Measurements from ENCODE around the gene TMEM163.

Gene TMEM163

DNA sequence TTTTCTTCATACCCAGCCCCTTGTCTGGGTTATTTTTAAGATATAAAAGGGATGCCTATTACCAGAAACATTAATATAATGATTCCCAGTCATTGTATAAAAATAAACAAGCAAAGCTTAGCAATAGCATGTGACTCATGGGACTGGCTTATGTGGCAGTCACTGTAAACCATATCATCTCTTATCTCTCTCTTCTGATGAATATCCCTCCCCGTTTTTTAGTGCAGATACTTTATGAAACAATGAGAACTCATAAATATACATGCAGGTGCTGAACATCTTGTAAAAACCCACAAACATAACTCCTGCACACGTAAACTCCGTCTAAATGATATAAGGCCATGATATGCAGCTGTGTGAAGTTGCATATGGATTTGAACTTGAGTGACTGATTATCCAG, 310.0 kb downstream of the TMEM163 start:
- no peak for DNase-seq (ENCODE audit: low spot score)

GRCh38 chr2:134408386-134408785, 310.4 kb downstream of the TMEM163 start:
- DNase-seq (ENCODE audit: low spot score) = no peak

DNA sequence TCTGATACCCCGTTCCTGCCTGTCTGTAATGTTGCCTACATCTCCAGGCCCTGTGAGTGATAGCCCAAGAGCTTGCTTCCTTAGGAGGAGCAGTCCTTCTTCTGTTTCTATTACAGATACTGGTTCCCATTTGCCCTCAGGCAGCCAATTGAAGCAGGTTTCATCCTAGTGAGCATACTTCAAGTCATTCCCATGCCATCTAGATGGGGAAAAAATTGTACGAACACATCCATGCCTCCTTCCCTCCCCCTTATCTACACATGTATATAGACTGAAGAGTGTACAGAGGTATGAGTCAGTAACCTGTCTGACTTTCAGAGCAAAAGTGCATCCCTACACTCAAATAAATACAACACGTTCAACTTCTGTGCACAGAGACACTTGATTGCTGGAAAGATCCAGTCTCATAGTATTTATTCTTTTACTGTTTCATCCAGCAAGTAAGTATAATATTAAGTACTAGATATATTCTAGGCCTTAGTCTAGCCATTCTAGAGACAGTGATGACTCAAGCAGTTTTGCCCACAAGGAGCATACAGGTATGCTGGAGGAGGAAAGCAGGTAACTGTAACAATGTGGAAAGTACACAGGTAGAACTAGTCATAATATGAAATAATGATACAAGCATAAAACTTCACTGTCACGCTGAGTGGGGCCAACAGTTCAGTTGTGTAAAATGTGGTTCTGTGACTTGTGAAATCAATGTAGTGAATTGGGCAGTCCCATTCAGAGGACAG, 311.5 kb downstream of the TMEM163 start:
- no peak for DNase-seq (ENCODE audit: low spot score)

DNA sequence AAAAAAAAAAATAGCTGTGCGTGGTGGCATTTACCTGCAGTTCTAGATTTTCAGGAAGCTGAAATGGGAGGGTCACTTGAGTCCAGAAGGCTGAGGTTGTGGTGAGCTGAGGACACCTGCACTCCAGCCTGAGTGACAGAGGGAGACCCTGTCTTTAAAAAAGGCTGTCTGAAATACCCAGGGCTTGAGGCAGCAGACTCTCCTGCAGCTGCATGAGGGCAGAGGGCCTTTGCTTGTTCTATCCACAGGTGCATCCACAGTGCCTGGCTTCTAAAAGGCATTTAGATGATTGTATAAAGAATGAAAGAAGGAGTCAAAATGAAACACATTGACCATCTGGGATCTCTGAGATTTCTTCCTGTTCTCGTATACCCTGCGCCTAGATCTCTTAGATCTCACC, 312.1 kb downstream of the TMEM163 start:
- DNase-seq (ENCODE audit: low spot score) = no peak

- no peak for DNase-seq (ENCODE audit: low spot score)
Measured at GRCh38 chr2:134406311-134406710, 312.5 kb downstream of the TMEM163 start.

Measured in kidney capillary endothelial cell (primary cell).